HG03558 (cell line): ENCODE measurements around the gene BACH2.
"Not testable (repeated sequence)": the region's sequence is repeated elsewhere in the genome, so short reads cannot be mapped to it uniquely, and the experiment has no call there.

Experiments used
- ATAC-seq: cut with Tn5 transposase; IDR thresholded peaks from one replicate; pipeline ENCODE4 v1.9.1; 2021; ENCODE audit warnings: moderate number of reproducible peaks; ENCODE audit not compliant: unreplicated experiment; ENCODE audit errors: extremely low read depth

BACH2 gene

DNA sequence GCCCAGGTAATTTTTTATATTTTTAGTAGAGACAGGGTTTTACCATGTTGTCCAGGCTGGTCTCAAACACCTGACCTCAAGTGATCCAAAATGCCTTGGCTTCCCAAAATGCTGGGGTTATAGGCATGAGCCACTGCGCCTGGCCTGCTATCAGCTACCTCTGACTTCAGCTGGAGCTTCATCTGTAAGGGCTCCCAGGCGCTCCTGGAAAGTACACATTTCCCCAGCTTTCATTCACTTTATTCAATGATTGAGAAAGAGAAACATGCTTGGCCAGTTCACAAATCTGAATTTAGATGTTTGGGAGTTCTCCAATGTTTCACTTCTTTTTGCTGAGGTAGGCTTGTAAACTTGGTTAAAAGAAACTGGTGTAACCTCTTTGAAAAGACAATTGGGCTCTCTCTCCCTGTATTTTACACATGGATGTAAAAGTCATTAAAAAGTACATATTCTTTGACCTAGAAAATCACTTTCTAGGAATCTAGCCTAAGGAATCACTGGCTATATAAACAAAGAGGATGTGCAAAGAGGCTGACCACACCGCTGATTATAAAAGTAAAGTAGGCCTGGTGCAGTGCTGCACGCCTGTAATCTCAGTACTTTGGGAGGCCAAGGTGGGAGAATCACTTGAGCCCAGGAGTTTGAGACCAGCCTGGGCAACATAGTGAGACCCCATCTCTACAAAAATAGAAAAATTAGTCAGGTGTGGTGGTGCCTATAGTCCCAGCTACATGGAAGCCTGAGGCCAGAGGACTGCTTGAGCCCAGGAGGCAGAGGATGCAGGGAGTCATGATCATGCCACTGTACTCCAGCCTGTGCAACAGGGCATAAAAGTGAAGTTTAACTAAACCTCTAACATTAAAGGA is 128.9 kb downstream of the BACH2 start:
- ATAC-seq: no peak

DNA sequence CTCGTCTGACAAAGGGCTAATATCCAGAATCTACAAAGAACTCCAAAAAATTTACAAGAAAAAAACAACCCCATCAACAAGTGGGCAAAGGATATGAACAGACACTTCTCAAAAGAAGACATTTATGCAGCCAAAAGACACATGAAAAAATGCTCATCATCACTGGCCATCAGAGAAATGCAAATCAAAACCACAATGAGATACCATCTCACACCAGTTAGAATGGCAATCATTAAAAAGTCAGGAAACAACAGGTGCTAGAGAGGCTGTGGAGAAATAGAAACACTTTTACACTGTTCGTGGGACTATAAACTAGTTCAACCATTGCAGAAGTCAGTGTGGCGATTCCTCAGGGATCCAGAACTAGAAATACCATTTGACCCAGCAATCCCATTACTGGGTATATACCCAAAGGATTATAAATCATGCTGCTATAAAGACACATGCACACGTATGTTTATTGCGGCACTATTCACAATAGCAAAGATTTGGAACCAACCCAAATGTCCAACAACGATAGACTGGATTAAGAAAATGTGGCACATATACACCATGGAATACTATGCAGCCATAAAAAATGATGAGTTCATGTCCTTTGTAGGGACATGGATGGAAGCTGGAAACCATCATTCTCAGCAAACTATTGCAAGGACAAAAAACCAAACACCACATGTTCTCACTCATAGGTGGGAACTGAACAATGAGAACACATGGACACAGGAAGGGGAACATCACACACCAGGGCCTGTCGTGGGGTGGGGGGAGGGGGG is 130.3 kb downstream of the BACH2 start:
- ATAC-seq: not testable (repeated sequence)

DNA sequence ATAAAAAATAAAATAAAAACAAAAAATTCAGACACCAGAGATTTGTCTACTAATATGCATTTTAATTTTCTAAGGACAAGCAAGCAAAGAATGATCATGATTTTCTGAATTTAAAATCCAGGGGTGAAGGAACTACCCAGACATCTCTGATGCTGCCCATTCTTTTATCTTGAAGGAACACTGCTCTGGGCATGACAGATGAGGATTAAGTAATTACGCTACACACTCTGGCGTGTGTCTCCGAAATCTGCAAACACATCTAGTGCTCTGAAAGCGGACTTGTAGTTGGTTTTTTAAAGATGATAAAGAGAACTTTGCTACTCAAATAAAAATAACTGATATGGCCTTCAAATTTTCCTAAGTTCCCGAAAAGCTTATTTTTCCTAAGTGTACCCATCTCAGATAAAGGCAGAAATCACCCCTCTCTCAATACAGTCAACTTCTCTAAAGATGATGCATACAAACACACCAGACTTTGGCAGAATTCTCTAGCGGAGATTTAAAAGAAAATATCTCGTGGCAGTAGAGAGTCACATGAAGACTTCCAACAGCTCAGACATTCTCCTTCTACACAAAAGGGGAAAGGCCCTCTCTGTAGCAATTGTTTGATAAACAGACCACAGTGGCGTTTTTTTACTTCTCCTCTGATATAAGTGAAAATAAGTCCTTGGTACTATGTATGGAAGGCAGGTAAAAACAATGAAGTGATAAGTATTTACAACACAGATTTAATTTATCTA is 133.8 kb downstream of the BACH2 start:
- ATAC-seq: no peak

DNA sequence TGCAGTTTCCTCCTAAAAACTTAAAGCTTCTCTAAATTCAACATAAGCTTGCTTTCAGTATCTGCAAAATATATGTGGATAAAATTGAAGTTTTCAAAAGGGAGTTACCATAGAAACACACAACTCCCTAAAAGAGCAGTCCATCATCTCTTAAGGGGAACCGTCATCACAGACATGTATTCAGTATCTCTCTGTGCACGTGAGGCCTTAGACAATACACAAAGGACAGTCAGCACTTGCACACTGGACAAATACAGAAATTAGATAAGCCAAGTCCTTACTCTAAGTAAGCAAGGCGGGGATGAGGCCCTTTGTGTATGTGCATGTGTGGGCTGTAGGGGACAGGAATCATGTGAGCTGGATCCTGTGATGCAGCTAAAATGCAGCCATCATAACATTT is 136.6 kb downstream of the BACH2 start:
- no peak for ATAC-seq

DNA sequence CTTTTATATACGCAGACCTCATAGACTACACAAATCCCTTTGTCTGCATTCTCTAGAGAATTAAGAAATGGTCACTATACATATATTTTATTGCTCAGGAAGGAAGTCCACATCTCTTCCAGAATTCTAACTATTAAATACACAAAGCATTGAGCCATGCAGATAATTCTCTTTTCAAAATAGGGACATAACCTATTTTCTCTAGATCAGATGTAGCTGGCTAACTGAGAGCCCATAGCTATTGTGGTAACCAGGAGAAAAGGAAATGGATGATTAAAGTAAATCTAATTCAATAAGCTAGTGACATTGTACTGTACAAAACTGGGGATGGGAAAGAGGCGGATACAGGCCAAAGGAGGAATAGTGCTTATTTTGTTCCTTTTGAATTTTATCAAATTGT is 137.2 kb downstream of the BACH2 start:
- no peak for ATAC-seq

DNA sequence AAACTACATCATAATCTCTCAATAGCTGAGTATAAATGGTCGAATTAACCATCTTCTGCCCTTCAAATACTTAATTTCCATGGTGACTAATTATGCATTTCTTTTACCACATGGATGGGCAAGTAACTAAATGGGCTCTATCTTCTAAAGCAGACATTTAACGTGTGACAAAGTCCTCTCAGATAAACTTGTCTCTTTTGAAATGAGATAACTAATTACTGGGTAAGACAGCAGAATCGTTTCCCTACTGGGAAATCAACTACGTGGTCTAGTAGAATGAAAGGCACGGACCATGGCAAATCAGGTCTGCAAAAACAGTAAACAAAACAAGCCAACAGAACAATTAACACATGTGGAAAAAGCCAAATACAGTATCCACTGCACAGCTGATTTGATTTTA is 137.7 kb downstream of the BACH2 start:
- ATAC-seq: no peak

DNA sequence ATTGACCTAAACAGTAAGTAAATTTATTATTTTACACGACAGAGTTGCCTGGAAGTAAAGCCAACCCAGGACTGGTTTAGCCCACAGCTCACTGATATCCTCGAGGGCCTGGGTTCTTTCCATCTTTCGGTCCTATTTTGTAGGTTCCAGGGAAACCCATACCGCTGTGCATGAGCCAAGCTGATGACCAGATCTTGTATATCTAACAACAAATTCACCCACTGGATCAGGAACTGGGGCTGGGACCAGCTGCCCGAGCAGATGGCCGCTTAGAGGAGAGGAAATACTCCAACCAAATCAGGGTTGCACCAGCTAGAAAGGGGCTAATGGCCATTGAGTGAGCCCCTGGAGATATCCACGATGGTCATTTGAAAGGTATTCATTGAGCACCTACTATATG is 139.2 kb downstream of the BACH2 start:
- ATAC-seq: no peak

DNA sequence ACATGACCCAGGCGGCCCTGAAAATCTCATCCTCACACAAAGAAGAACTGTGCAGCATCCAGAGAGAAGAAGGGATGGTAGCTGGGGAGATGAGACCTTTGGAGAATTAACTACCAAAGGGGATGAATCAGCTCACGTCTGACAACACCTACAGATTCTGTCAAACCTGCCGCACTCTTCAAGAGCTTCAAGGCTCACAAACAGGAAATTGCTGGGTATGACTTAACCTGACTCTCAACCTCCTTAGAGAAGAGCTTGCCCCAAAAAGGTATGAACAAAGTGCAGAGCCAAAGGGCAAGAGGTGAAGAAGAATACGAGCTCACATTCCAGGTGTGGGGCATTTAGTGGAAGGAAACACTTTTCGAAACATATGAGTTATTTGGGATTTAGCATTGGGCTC is 139.8 kb downstream of the BACH2 start:
- ATAC-seq: no peak

DNA sequence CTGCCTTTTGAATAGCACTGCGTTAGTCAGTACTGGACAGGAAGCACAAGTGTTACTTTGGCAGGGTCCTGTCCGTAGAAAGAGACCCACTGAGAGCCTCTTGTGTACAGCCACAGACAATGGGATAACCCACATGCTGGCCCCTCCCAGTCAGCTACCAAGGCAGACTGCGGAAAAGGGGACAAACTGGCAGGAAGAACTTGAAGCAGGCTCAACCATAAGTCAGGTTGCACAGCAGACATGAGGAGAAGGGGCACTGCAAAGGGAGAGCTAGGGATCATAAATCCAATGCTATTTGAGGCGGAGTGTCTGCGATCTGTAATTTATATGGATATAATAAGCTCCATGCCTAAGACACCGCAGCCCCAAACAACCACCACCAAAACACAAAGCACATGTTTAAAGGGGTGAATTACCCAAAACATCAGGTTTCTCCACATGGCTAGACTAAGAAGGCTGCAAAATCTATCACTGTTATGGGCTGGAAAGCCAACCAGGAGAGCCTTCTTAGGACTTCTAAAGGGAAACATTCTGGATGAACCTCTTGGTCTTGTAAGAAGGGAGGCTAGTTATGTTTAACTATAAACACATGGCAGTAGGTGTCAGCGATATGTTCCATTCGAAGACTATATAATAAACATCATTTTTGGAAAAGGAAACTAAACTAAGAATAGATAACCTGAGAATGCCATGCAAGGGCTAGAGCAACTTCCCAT is 141.7 kb downstream of the BACH2 start:
- no peak for ATAC-seq

DNA sequence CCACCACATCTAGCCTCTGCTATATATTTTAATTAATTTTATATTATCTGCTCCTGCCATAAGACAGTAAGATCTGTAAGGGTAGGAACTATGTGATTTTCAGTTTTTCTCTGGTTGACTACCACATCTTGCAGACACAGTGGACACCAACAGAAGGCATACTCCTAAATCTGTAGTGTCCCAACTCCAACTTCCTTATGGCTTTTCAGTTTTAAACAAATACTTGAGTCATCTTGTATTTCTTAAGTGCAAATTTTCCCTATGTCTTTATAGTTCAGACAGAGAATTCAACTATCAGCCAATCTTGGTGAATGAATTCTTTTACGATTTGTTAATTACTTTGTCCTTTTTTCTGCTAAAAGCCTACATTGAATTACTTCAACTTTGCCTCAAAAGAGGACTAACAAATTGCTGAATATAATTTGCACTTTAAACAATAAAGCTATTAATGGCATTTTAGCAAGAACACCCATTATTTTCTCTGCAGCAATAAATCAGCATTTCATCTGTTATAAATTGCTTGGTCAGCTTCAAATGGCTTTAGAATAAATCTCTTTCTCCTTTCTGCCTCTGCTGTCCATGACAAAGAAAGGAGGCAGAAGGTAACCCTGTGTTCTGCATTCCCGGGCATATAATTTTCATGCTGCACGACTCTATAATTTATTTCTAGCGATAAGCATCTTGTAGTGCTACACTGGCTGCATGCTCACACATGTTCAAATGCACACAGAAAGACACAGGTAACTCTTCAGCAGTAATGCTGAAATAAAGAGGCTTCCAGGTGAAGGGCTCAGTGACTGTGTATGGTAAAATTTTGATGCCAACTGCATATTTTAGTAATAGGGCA is 144.8 kb downstream of the BACH2 start:
- ATAC-seq: no peak

DNA sequence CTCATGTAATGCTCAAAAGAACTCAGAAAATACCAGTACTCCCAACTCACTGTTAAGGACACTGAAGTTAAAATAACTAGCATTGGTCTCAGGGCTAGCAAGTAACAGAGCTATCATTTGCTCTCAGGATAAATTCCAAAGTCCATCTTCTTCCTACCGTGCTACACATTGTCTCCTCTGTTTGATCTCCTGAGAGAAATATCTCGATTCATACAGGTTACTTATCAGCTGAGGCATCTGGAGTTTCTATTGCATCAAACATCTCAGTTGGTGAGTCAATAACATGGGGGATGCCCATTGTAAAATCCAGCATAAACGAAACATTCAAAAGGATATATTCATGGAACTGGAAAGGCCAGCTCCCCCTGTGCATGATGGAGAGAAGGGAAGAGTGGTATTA is 147.4 kb downstream of the BACH2 start:
- no peak for ATAC-seq

DNA sequence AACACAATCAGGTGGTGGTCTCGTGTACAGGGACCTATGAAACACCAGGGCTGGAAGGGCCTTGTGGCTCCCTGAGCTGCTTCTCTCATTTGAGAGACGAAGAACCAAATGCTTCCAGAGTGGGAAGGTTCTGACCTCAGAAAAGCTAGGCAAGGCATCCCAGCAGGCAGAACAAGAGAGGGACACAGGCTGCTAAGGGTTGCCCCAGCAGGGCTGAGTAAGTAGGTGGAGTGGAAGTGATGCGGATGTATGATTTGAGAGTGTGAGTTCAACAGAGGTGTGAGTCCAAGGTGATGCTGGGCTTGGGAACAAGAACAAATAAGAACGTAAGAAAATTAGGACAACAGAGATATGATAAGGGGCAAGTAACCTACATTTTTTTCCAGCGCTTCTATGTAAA is 147.8 kb downstream of the BACH2 start:
- no peak for ATAC-seq

DNA sequence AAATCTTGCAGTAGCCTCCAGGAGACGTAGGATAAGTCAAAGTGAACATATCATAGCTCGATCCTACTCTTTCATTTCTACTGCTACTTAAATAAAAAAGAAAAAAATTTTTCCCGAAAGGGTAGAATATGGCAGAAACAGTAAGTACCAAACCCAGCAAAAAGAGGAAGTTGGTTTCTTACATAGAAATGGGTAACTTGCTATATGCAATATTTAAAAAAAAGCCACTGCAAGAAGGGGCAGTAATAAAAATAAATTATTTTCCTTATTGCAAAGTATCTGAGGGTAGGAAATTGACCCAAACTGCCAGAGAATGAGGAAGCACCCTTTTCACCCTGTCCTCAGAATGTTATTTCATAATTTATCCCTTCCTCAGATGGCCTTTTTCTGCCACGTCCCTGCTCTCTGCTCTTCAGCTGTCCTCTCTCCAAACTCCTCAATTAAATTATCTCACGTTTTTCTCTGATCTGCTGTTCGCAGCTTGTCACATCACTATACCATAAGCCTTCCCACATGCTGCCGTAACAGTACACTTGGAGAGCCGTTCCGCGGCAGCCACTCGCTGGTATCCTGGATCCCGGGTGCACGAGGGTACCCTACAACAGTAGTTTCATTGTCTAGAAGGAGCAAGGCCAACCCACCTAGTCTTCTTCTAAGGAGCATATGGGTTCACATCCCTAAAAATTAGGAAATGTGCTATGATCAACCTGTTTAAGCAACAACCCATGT is 149.6 kb downstream of the BACH2 start:
- no peak for ATAC-seq

DNA sequence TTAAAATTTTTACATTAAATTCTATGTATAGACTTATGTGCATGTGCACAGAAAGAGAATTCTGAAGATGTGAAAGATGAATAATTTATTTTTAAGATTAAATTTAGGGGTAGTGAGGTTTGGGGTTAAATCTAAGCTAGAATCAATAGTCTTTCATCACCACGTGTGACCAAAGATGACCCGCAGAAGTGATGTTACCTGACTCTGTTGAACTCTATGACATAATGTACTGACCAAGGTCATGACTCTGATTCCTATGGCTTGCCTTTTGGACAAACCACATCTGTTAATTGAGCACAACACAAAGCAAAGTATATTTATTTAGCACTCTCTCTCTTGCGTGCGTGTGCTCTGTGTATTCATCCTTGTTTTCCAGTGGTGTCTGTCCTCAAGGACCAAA is 150.6 kb downstream of the BACH2 start:
- no peak for ATAC-seq

DNA sequence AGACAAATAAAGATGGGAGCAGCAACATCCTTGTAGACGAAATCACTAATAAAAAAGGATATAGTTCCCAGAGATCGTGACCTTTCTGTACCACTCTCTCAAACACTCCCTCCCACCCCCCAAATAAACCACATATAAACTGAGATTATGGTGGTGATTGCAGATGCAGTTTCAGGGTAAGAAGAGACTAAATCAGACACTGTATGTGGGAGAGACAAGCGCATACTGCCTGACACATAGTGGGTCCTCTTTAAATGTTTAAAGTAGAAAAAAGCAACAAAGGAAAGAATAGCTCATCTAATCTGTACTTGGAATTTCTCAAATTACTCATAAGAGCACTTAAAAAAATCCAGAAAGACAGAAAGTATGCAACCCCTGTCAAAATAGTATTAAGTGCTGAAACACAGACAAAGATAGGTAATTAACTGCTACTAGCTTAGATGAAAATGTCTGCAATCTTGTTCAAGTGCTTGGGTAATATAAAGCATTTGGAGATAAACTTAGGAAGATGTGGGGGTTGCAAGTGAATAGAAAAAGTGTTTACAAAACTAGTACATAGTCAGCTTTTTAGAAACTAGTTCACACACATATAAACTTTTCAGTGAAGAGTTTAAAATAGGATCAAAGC is 151.6 kb downstream of the BACH2 start:
- ATAC-seq: no peak

DNA sequence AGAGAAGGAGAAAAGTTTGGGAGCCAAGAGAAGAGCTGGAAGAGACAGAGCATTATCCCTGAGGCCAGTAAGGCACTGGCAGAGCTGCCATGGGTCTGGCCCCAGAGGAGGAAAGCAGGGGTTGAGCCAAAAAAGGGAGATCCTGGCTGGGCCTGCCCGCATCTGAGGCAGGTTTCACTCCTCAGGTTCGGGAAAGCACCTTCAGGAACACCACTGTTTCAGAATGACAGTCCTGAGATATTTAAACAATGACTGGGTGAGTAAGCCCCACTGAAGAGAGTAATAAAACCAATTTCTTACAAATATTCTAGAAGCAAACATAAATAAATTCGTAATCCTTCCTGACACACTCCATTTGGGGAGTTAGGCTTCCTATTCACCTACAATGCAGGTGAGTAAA is 152.2 kb downstream of the BACH2 start:
- ATAC-seq: no peak

DNA sequence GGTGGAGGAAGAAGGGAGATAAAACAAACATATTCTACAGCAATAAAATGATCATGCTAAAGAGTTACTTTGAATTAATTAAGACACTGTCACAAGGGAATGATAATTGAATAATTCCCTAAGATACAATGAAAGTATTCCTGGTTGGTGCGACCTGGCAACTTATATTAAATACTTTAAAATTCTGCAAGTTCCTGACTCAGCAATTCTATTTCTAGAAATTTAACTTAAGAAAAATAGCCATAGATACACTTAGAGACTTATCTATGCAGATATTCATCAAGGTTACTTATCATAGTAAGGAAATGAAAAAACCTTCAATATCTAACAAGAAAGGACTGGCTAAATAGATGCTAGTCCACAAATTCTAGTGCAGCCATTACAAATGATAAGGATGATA is 156.0 kb downstream of the BACH2 start:
- no peak for ATAC-seq

DNA sequence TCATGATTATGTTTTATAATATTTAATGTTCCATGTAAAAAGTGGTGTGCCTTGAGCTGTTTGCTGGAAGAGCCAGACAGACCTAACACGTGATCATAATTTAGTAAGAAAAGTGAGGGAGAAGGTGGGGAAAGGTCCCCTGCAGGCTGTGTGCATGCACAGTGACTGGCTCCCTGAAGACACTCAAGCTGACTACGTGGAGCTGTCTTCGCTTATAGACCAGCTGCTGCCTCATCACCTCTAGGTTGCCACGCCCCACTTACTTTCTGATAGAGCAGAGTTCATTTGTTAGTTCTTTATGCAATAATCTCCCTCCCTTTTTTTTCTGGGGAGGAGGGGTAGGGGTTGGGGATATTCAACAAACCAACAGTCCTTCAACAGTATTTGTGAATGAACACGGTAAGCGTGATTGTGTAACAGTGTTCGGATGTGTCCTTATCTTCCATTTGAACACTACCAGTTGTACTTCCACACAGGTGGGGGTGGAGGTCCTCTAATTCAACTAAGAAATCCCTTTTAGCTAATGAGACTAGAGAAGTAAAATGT is 157.3 kb downstream of the BACH2 start:
- no peak for ATAC-seq
